G401 (cell line): ENCODE results near the gene PI4K2A. TPM values are rescaled to one million over a fixed set of nuclear protein-coding genes. Genes with fewer than 3 reads are reported as not detected.

ENCODE experiments used
- DNase-seq: peaks from one replicate; pipeline ENCODE4 v3.0.0-alpha.2; 2015; ENCODE audit warnings: low spot score
- in situ Hi-C: cut with HindIII; loops from 2 replicates; pipeline ENCODE4 v1.10.0; 2016; ENCODE audit warnings: low sequenced_read_pairs, mixed read lengths
- total RNA-seq: library from RNA; depleted of rRNA; stranded (reverse); fragments of >200 nt; shearing (Covaris generic); gene quantifications from 2 replicates; pipeline ENCODE4 v1.2.3, GENCODE V29; 2014; rRNA removed

PI4K2A gene
- total RNA-seq, 1 experiment from 2014 or later, result 42.2 TPM

DNA sequence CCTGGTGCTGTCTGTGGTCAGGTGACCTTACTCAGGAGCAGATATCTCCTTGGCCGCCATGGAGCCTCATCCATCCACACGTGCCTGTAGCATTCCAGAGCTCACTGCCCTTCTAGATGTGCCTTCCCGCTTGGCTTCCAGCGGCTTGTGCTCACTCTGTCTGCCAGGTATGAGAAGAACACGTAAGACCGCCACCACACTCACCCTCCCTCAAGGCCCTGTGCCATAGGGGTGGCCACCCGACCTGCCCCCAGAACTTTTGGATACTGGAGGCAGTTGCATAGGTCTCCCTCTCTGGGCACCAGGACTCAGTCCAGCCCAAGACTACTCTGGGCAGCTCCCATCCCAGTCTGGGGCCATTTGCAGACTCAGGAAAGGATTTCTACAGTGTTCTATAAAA is 77.2 kb downstream of the PI4K2A start:
- in situ Hi-C loops, result no loop called here
- no peak for DNase-seq

DNA sequence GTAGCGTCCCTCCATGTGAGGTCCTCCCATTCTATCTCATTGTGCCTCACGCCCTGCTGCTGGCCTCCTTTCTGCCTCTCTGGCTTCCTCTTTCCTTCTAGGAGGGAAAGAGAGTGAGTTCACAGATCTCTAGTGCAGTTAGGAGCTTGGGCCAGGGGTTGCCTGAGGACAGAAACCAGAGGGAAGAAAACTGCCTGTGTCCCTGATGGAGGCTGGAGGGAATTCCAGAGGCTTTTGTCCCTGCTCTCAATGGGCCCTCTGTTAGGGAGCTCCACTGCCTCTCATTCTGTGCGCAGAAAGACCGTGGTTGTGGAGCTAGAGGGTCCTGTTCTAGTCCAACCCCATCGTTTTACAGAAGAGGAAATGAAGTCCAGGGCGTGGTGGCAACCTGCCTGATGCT is 77.7 kb downstream of the PI4K2A start:
- peak; percentile 30 for DNase-seq
- in situ Hi-C loops, result no loop called here

DNA sequence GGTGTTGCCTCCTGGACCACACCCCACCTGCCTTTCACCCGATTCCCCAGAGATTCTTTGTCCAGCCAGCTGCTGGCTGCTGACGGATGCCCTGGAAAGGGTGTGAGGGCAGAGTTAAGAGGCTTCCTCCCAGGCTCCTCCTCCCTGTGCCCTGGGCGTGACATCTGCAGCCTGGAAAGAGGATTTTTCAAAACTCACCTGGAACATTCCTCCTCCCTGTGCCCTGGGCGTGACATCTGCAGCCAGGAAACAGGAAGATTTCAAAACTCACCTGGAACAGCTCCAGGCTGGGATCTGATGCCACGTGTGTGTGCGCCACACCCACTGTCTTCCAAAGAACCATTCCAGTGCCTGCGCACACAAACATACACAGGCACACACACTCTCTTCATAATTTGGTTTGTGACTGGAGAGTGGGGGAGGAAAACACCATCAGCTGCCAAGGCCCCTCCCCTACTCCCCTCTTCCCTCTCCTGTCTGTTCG is 78.2 kb downstream of the PI4K2A start:
- in situ Hi-C loops, result no loop called here
- no peak for DNase-seq

- in situ Hi-C loops, result no loop called here
- no peak for DNase-seq
Observed at GRCh38 chr10:97719602-97720001, 79.1 kb downstream of the PI4K2A start.

DNA sequence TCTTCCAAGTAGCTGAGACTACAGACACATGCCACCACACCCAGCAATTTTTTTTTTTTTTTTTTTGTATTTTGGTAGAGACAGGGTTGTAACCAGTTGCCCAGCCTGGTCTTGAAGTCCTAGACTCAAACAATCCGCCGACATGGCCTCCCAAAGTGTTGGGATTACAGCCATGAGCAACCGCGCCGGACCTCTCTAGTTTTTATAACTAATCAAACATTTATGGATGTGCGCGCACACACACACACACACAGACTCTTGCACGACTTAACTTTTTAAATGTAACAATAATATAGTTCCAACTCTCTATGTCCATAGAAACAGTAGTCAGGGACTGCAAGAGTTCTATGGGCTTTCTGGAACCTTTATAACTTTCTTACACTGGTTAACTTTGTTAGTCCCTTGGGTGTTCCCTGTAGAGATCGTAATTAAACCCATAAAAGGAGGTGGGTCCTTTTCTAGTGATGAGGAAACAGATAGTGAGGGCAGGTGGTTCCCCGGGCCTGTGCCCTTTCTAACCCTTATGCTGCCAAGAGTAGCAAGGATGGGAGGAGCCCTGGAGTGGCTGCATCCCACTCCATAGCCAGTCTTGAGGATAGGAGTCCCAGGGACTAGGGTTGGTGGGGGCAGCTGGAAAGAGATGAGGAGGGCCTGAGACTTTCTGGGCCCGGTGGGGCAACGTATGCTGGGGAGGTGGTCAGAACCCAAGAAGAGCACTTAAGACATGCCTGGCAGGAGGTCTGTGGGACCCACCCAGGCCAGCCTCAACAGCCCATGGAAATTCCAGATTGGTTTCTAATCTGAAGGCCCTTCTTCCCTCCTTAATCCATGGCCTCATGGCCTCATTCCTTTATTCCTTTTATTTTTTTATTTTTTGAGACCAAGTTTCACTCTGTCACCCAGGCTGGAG is 81.7 kb downstream of the PI4K2A start:
- in situ Hi-C loops, result no loop called here
- DNase-seq, result no peak

DNA sequence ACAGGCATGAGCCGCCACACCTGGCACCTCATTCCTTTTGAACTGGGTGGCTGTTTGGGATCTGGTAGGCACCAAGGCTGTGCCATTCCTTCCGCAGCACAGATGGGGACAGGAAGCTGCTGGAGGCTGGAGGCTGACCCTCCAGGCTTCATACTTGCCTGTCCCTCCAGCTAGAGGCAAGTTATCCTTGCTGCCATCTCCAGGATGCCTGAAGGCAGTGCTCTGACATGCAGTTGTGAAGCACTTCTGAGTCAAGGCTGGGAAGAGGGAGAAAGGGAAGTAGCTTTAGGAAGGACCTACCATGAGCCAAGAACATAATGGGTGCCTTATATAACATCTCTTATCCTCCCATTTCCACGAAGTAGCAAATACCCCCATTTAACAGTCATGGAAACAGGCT is 82.5 kb downstream of the PI4K2A start:
- in situ Hi-C loops, result no loop called here
- no peak for DNase-seq

GRCh38 chr10:97724341-97724941 is 84.0 kb downstream of the PI4K2A start:
- in situ Hi-C loops, result no loop called here

More at GRCh38 chr10:97724341-97724941, 84.0 kb downstream of the PI4K2A start:
- DNase-seq, result no peak

Other genes with a start within 250 kb of the PI4K2A start
- 35.1 and 41.4 TPM in 2 replicates for gene RRP12, start 239.3 kb upstream of the PI4K2A start, total RNA-seq
- gene PGAM1, start 214.5 kb upstream of the PI4K2A start, total RNA-seq, result 724 and 846 TPM in 2 replicates
- gene EXOSC1, start 194.7 kb upstream of the PI4K2A start, total RNA-seq, result 56.7 and 61.7 TPM in 2 replicates
- gene ZDHHC16, start 194.5 kb upstream of the PI4K2A start, total RNA-seq, result 70.4 and 82.5 TPM in 2 replicates
- gene MMS19, start 142.2 kb upstream of the PI4K2A start, total RNA-seq, result 67.8 and 89.3 TPM in 2 replicates
- gene UBTD1, start 141.7 kb upstream of the PI4K2A start, total RNA-seq, result 32.5 and 39.5 TPM in 2 replicates
- gene ANKRD2, start 67.9 kb upstream of the PI4K2A start, total RNA-seq, result 0.41 and 3.4 TPM in 2 replicates
- gene HOGA1, start 56.3 kb upstream of the PI4K2A start, total RNA-seq, result 8.0 and 8.1 TPM in 2 replicates
- 0.24 TPM in 1 of 2 replicates, not detected in the other for gene C10orf62, start 51.0 kb upstream of the PI4K2A start, total RNA-seq
- 15.6 and 18.8 TPM in 2 replicates for gene MORN4, start 7.2 kb upstream of the PI4K2A start, total RNA-seq
- gene AVPI1, start 46.6 kb downstream of the PI4K2A start, total RNA-seq, result 19.1 and 24.4 TPM in 2 replicates
- gene MARVELD1, start 73.1 kb downstream of the PI4K2A start, total RNA-seq, result 35.0 and 61.1 TPM in 2 replicates
- gene ZFYVE27, start 96.5 kb downstream of the PI4K2A start, total RNA-seq, result 21.8 and 24.8 TPM in 2 replicates
- not detected in 2 replicates for gene SFRP5, start 131.3 kb downstream of the PI4K2A start, total RNA-seq
- 0.12 TPM in 1 of 2 replicates, not detected in the other for gene GOLGA7B, start 209.2 kb downstream of the PI4K2A start, total RNA-seq